Hepatocyte (in vitro differentiated cells): ENCODE measurements around the gene KRT3. TPM values are rescaled to one million over a fixed set of nuclear protein-coding genes. Genes with fewer than 3 reads are reported as not detected.

Experiments used
- DNase-seq: peaks from one replicate; pipeline ENCODE4 v3.0.0-alpha.2; 2016; ENCODE audit warnings: low spot score
- H2AFZ ChIP-seq: fragments of 200-600 bp; sonication (generic); 2 replicates; pipeline ENCODE4 v1.6.0; 2016; ENCODE audit warnings: antibody characterized with exemption, mild to moderate bottlenecking
- H3K27ac ChIP-seq: fragments of 200-600 bp; sonication (generic); 2 replicates; pipeline ENCODE4 v1.5.1; 2016; ENCODE audit warnings: mild to moderate bottlenecking
- H3K27me3 ChIP-seq: fragments of 200-600 bp; sonication (generic); 2 replicates; pipeline ENCODE4 v1.6.1; 2016
- H3K36me3 ChIP-seq: fragments of 200-600 bp; sonication (generic); replicated peaks from 2 replicates; pipeline ENCODE4 v1.5.1; 2016; ENCODE audit warnings: low read depth; ENCODE audit not compliant: insufficient read depth
- H3K4me1 ChIP-seq: fragments of 200-600 bp; sonication (generic); 2 replicates; pipeline ENCODE4 v1.5.1; 2016; ENCODE audit warnings: mild to moderate bottlenecking, moderate library complexity; ENCODE audit not compliant: insufficient read depth
- H3K4me2 ChIP-seq: fragments of 200-600 bp; sonication (generic); 2 replicates; pipeline ENCODE4 v1.6.0; 2016
- H3K4me3 ChIP-seq: fragments of 200-600 bp; sonication (generic); 2 replicates; pipeline ENCODE4 v1.5.1; 2016; ENCODE audit warnings: mild to moderate bottlenecking
- H3K79me2 ChIP-seq: fragments of 200-600 bp; sonication (generic); 2 replicates; pipeline ENCODE4 v1.6.0; 2017; ENCODE audit warnings: mild to moderate bottlenecking
- H3K9me2 ChIP-seq: fragments of 200-600 bp; sonication (generic); replicated peaks from 2 replicates; pipeline ENCODE4 v1.6.0; 2017; ENCODE audit warnings: mild to moderate bottlenecking; ENCODE audit not compliant: insufficient read depth
- H3K9me3 ChIP-seq: fragments of 200-600 bp; sonication (generic); 2 replicates; pipeline ENCODE4 v1.5.1; 2016; ENCODE audit warnings: low read depth, mild to moderate bottlenecking
- H4K20me1 ChIP-seq: fragments of 200-600 bp; sonication (generic); 2 replicates; pipeline ENCODE4 v1.6.0; 2016; ENCODE audit warnings: mild to moderate bottlenecking; ENCODE audit not compliant: insufficient read depth, poor library complexity, severe bottlenecking
- EZH2 ChIP-seq: fragments of 200-600 bp; sonication (generic); IDR thresholded peaks from 2 replicates; pipeline ENCODE4 v1.6.1; 2016; ENCODE audit warnings: antibody characterized with exemption, mild to moderate bottlenecking, borderline replicate concordance
- EZH2phosphoT487 ChIP-seq: fragments of 200-600 bp; sonication (generic); IDR thresholded peaks from one replicate; pipeline ENCODE4 v1.6.1; 2018; ENCODE audit warnings: antibody characterized with exemption, mild to moderate bottlenecking, low read depth, moderate library complexity; ENCODE audit not compliant: unreplicated experiment, severe bottlenecking
- WGBS: methylation state at CpG from one replicate; pipeline ENCODE4 v1.1.6; 2016; ENCODE audit warnings: low lambda C conversion rate; ENCODE audit errors: missing lambda C conversion rate; 5-methylcytosine and 5-hydroxymethylcytosine counted together
- polyA plus RNA-seq: library from polyadenylated mRNA; unstranded; fragments of >200 nt; fragmentation: Nextera tagmentation; extraction: Ambion mirVana; gene quantifications from 2 replicates; pipeline ENCODE4 v1.2.1, GENCODE V29; 2016
- total RNA-seq: library from RNA; depleted of rRNA; stranded (reverse); fragments of >200 nt; gene quantifications from 2 replicates; pipeline ENCODE4 v1.2.3, GENCODE V29; 2014
- TF ChIP-seq, protein P1 (sequence below): fragments of 200-600 bp; sonication (generic); IDR thresholded peaks from 2 replicates; pipeline ENCODE4 v1.5.1; 2016; ENCODE audit warnings: antibody characterized with exemption, mild to moderate bottlenecking; ENCODE audit not compliant: poor library complexity

The KRT3 gene
- total and polyA plus RNA-seq, 2 experiments from 2014 or later = not detected

DNA sequence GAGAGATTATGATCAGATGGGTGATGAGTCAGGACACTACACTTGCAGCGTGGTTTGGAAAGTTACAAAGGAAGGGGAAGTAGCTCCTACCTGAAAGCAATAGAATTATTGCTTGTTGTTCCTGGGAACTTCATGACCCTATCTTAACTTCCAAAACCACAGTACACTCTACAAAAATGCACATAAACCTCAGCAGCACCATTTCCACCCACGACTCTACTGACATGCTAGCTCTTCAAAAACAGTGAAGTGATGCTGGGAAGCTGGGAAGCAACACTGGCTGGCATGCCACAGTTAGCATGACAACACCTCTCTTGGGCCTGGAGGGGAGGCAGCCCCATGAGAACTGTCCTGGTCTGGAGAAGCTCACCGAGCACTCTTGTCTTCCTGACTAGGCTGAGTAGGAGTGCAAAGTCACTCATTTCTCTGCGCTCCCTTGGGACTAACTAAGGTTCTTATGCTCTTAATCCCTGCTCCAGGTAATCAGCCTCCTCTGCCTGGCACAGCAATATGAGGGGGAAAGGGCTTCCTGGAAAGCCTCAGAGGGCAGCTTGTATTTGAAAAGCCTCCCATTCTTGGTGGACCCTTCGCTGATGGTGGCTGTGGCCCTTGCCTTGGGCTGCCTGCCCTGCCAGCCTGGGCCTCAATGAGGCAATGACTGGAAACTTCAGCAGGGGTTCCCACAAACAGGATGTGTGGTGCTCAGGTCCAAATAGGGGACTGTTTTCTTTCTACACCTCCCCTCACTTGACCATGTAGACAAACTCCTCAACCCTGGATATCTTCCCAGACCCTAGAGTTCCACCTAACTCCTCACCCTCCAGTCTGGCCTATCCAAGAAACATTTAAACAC is 1.2 kb downstream of the KRT3 start:
- no peak overlapping the region for H3K4me2 ChIP-seq
- H3K9me2 ChIP-seq = no peaks in the 10 kb centered on the region
- no peaks in the 10 kb centered on the region for H4K20me1 ChIP-seq
- H3K9me3 ChIP-seq = no peaks in the 10 kb centered on the region
- TF ChIP-seq, protein P1, sequence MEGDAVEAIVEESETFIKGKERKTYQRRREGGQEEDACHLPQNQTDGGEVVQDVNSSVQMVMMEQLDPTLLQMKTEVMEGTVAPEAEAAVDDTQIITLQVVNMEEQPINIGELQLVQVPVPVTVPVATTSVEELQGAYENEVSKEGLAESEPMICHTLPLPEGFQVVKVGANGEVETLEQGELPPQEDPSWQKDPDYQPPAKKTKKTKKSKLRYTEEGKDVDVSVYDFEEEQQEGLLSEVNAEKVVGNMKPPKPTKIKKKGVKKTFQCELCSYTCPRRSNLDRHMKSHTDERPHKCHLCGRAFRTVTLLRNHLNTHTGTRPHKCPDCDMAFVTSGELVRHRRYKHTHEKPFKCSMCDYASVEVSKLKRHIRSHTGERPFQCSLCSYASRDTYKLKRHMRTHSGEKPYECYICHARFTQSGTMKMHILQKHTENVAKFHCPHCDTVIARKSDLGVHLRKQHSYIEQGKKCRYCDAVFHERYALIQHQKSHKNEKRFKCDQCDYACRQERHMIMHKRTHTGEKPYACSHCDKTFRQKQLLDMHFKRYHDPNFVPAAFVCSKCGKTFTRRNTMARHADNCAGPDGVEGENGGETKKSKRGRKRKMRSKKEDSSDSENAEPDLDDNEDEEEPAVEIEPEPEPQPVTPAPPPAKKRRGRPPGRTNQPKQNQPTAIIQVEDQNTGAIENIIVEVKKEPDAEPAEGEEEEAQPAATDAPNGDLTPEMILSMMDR = no peak
- TF ChIP-seq EZH2phosphoT487 (no peak), EZH2 (no peak)
- H3K4me1 ChIP-seq = no peaks in the 10 kb centered on the region
- no peak for DNase-seq
- H3K27ac ChIP-seq = no peak overlapping the region
- WGBS = 81% methylated on average over 5 of the region's 5 CpGs
- no peaks in the 10 kb centered on the region for H3K27me3 ChIP-seq
- no peak overlapping the region for H3K4me3 ChIP-seq
- H3K36me3 ChIP-seq = no peaks in the 10 kb centered on the region
- no peaks in the 10 kb centered on the region for H3K79me2 ChIP-seq
- H2AFZ ChIP-seq = no peak overlapping the region

DNA sequence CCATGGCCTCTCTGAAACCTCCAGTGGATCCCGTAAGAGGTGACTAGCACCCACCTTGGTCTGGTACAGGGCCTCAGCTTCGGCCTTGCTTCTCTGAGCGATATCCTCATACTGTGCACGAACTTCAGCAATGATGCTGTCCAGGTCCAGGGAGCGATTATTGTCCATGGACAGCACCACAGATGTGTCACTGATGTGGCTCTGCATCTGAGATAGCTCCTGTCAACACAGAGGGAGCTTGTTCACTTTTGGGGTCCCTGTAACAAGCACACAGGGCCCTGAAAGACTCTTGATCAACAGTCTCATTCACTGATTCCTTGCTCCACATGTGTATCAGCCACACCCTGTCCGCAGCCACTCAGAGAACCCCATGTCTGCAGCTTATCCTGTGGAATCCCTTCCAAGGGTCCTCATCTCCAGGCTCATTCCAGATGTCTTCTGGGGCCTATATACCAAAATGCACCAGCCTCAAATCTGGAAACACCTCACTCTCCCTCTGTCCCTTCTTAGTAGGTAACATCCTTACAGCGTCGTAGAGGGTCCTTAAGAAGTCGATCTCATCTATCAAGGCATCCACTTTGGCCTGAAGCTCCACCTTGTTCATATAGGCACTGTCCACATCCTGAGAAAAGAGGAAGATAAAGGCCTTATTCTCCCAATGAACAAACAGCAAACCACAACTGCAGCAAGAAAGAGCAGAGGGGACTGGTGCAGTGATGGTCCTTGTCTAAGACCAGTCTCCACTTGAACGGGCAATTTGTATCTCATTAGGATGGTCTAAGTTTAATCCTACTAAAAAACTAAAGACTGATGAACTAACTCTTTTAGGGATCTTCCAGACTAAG is 3.5 kb downstream of the KRT3 start:
- no peak overlapping the region for H3K4me2 ChIP-seq
- H3K79me2 ChIP-seq = no peaks in the 10 kb centered on the region
- H2AFZ ChIP-seq = no peak overlapping the region
- no peaks in the 10 kb centered on the region for H3K36me3 ChIP-seq
- no peaks in the 10 kb centered on the region for H3K9me3 ChIP-seq
- H3K27ac ChIP-seq = no peak overlapping the region
- H3K4me3 ChIP-seq = no peak overlapping the region
- peaks cover 5% of the 10 kb centered on the region for H3K4me1 ChIP-seq
- TF ChIP-seq EZH2phosphoT487 = no peak
- no peak for TF ChIP-seq EZH2
- TF ChIP-seq, protein P1 = no peak
- H3K9me2 ChIP-seq = no peaks in the 10 kb centered on the region
- WGBS = 88% methylated on average over 10 of the region's 10 CpGs
- DNase-seq = no peak
- no peaks in the 10 kb centered on the region for H3K27me3 ChIP-seq
- no peaks in the 10 kb centered on the region for H4K20me1 ChIP-seq

DNA sequence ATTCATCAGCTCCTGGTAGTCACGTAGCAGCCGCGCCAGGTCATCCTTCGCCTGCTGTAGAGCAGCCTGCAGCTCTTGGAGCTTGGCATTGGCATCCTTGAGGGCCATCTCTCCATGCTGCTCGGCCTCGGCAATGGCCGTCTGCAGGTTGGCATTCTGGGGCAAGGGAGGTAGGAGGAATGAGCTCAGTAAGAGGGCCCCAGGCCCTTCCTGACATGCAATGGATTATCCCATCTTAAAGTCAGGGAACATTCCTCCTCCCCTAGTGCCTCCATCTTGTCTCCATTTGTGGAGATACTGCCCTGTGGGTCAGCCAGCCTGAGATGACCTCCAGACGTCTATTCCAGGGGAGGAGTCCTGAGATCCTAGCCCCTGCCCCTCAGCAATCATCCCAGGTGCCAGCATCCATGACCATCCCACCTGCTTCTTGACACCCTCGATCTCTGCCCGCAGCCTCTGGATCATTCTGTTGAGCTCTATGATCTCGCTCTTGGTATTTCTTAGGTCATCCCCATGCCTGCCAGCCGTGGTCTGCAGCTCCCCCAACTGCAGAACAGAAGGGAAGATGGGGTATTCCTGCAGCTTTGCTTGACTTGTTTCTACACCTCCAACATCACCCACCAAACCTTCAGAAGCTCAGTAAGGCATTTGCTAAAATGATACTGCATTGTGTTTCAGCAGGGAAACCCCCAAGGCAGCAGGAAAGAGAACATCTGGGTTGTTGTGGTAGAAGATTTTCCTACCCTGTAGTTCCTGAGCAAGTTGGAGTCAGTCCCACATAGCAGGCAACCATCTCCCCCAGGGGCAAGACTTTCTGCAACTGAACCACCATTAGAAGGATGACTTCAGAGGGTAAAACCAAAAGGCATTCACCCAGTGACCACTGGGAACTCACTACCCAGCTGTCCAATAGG is 4.4 kb downstream of the KRT3 start:
- TF ChIP-seq EZH2 (no peak), EZH2phosphoT487 (no peak)
- TF ChIP-seq, protein P1 = no peak
- no peaks in the 10 kb centered on the region for H3K9me3 ChIP-seq
- no peak overlapping the region for H3K4me3 ChIP-seq
- WGBS = 93% methylated on average over 12 of the region's 12 CpGs
- H4K20me1 ChIP-seq = no peaks in the 10 kb centered on the region
- no peaks in the 10 kb centered on the region for H3K36me3 ChIP-seq
- no peaks in the 10 kb centered on the region for H3K9me2 ChIP-seq
- no peaks in the 10 kb centered on the region for H3K27me3 ChIP-seq
- peaks cover 5% of the 10 kb centered on the region for H3K4me1 ChIP-seq
- H3K4me2 ChIP-seq = no peak overlapping the region
- no peaks in the 10 kb centered on the region for H3K79me2 ChIP-seq
- H2AFZ ChIP-seq = no peak overlapping the region
- no peak for DNase-seq
- H3K27ac ChIP-seq = no peak overlapping the region
